ENCODE measurements around the gene FANCE. TPM values are rescaled to one million over a fixed set of nuclear protein-coding genes. Genes with fewer than 3 reads are reported as not detected.

The FANCE gene
- total and polyA plus RNA-seq, 9 of the 15 experiments (the other 6 are each of a cell fraction or from before 2014, with no cell fraction given), result 5.7 to 30.2 (median 17.0) TPM

- no peak for TF ChIP-seq JUND (IDR thresholded peaks at IDR 0.05; ENCODE audit: borderline replicate concordance, low read depth, low read length)
- TF ChIP-seq JUND (tag; IDR thresholded peaks at IDR 0.05; ENCODE audit: borderline replicate concordance, low read depth, low read length), result no peak; the same call in 1 of the 3 replicates
- TF ChIP-seq FOXP1 (CRISPR knock-in tag; IDR thresholded peaks at IDR 0.05), result peak; percentile 80; the same call in 1 of the 2 replicates
- 0 out of 2 replicates have a peak, but pooled peaks have one; percentile 42 for TF ChIP-seq CC2D1A (IDR thresholded peaks at IDR 0.05)
- TF ChIP-seq CXXC5 (CRISPR knock-in tag; IDR thresholded peaks at IDR 0.05), result peak; percentile 88
- peak; percentile 6; the same call in 1 of the 2 replicates for TF ChIP-seq USF1 (CRISPR knock-in tag; IDR thresholded peaks at IDR 0.05)
- peak; percentile 69 for TF ChIP-seq CTBP1 (IDR thresholded peaks at IDR 0.05; ENCODE audit: borderline replicate concordance)
- TF ChIP-seq HMGN3 (IDR thresholded peaks at IDR 0.05; ENCODE audit: borderline replicate concordance, extremely low read depth, insufficient read length, low read depth, low read length), result peak; percentile 89
- TF ChIP-seq E4F1 (CRISPR knock-in tag; IDR thresholded peaks at IDR 0.05; ENCODE audit: borderline replicate concordance), result no peak
- peak in 2 of 3 experiments; percentile 58 to 71 for TF ChIP-seq YY1 (IDR thresholded peaks at IDR 0.05; ENCODE audit: borderline replicate concordance in 1 of 3, control insufficient read depth in 1 of 3, extremely low read depth in 1 of 3, insufficient read depth in 3 of 3, insufficient read length in 1 of 3, insufficient replicate concordance in 2 of 3, low read depth in 1 of 3, low read length in 2 of 3)
- TF ChIP-seq CREM (IDR thresholded peaks at IDR 0.05; ENCODE audit: low read depth), result peak; percentile 70; the same call in 1 of the 2 replicates
- TF ChIP-seq PTBP1 (IDR thresholded peaks at IDR 0.05; ENCODE audit: low read depth, low read length), result 0 out of 2 replicates have a peak, but pooled peaks have one; percentile 24
- TF ChIP-seq SMARCE1 (IDR thresholded peaks at IDR 0.05), result no peak
- TF ChIP-seq HIVEP1 (CRISPR knock-in tag; IDR thresholded peaks at IDR 0.05), result peak; percentile 61; the same call in 1 of the 2 replicates
- peak; percentile 85 for TF ChIP-seq ETV1 (tag; conservative IDR thresholded peaks at IDR 0.05; ENCODE audit: low read depth)
- no peak for TF ChIP-seq ZNF717 (CRISPR knock-in tag; IDR thresholded peaks at IDR 0.05)
- TF ChIP-seq ZNF707 (CRISPR knock-in tag; conservative IDR thresholded peaks at IDR 0.05), result no peak
- no peak for TF ChIP-seq ESRRB (CRISPR knock-in tag; IDR thresholded peaks at IDR 0.05; ENCODE audit: borderline replicate concordance)
- no peak for TF ChIP-seq ZFP91 (CRISPR knock-in tag; IDR thresholded peaks at IDR 0.05)
Measured at GRCh38 chr6:35468181-35468979, 16.2 kb downstream of the FANCE start, which contains the start of gene RPL10A (continued).
